Activated naive CD4-positive, alpha-beta T cell (primary cell): Measurements from ENCODE around the gene CIB1.
"Not testable (repeated sequence)": the region's sequence is repeated elsewhere in the genome, so short reads cannot be mapped to it uniquely, and the experiment has no call there.

ENCODE experiments used
- DNase-seq, 4 experiments: peaks; one replicate each; lab custom pipeline; 2025; lab: John Stamatoyannopoulos, UW

CIB1 gene

DNA sequence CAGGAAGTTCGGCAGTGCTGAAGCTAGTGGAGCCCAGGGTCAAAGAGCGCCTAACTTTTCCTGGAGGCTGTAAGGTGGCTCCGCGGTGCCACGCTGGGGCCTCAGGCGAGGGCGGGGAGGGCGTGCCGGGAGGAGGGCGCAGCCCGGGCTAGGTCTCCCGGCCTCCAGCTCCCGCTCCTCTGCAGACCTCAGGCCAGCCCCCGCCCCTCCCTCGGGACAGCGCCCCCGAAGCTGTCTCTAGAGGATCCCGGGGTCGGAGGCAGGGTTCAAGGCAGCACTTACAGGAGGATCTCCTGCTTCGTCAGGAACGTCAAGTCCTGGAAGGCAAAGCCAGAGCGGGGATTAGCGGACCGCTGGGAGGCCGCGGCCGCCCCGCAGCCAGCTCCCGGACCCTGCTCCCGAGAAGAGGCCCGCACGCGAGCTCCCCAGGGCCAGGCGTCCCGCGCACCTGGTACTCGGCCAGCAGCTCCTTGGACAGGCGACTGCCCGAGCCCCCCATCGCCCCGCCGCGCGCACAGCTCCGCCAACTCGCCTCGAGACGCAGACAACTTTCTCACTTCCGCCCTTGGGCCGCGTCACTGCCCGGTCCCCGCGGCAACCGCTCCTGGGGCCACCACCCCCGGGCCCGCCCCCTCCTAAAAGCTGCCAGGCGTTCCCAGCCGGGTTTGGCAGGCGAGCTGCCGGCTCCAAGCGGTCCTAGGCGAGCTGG lies at the start of gene CIB1:
CIB1 (minus strand) TSS at position 555 of the 709 bp plus-strand sequence; CDS start at position 499, 56 bp downstream.
- DNase-seq: peak; percentile 91 to 99 (median 95)

DNA sequence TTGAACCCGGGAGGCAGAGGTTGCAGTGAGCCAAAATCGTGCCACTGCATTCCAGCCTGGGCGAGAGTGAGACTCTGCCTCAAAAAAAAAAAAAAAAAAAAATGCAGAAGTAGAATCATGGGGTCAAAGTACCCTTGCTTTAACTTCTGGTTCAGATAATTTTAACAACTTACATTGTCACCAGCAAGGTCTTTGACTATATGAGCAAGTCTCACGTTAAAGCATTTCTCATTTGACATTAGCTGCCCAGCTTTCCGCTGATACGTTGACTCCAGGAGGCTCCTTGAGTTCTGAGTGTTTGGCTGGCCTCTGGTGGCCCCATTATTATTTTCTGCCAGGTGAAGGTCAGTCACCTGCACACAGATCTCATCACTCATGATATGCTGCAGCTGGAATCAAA lies 47.9 kb upstream of the CIB1 start:
- DNase-seq: not testable (repeated sequence)

DNA sequence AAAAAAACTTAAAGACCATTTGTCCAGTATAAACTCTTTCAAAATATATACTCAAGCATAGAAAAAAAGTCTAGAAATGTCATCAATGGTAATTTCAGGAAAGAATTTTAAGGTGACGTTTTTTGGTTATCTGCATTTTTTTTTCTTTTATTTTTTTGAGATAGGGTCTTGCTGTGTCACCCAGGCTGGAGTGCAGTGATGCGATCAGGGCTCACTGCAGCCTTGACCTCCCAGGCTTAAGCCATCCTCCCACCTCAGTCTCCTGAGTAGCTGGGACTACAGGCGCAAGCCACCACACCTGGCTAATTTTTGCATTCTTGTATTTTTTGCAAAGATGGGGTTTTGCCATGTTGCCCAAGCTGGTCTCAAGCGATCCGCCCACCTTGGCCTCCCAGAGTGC lies 47.0 kb upstream of the CIB1 start:
- not testable (repeated sequence) for DNase-seq

DNA sequence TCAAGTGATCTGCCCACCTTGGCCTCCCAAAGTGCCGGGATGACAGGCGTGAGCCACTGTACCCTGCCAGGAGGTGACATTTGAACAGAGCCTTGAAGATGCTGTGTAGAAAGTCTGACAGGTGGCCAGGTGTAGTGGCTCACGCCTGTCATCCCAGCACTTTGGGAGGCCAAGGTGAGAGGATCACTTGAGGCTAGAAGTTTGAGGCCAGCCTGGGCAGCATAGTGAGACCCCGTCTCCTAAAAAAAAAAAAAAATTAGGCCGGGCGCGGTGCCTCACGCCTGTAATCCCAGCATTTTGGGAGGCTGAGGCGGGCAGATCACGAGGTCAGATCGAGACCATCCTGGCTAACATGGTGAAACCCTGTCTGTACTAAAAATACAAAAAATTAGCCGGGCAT lies 44.7 kb upstream of the CIB1 start:
- DNase-seq: not testable (repeated sequence)

DNA sequence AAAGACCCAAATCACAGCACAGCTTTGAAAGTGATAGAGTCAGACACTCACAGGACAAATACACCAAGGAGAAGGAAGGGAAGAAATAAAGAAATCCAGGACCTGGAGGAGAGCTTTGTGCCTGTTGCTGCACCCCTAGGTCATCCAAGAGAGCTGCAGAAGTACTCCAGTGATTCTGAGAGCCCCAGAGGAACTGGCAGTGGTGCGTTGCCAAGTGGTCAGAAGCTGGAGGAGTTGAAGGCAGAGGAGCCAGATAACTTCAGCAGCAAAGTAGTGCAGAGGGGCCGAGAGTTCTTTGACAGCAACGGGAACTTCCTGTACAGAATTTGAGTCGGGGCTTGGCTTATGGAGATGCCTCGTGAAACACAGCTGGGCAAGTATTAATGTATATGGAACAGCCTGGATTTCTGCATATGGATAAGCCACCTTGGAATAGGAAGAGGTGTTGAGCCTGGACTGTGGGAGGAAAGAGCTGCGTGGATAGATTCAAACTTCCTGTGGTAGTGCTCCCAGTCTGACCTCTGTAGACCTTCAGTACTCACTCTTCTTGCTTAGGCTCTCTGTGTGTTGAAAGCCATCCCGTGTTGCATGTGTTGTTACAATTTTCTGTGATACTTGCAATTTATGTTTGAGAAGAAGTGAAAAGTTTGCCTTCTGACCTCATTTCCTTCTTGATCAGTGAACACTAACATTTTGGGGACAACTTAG lies 37.9 kb upstream of the CIB1 start:
- no peak for DNase-seq

DNA sequence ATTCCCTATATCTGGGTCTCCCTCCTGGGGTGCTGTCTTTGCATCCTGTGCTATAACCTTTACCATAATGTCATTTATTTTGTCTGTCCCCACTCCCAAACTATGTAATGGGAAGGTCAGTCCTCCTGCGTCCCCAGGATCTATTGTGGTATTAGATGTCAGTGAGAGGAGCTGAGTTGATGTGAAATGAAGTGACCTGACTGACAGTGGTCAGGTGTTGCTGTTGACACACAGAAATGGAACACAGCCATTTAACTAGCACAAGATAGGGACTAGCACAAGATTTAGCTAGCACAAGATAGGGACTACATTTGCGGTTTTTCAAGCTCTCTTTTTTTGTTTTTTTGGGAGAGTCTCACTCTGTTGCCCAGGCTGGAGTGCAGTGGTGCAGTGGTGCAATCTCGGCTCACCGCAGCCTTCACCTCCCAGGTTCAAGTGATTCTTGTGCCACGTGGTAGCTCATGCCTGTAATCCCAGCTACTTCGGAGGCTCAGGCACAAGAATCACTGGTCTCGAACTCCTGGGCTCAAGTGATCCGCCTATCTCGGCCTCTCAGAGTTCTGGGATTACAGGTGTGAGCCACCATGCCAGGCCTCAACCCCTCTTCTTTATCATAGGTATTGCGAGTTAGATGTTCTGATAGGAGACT lies 36.9 kb upstream of the CIB1 start:
- DNase-seq: no peak

DNA sequence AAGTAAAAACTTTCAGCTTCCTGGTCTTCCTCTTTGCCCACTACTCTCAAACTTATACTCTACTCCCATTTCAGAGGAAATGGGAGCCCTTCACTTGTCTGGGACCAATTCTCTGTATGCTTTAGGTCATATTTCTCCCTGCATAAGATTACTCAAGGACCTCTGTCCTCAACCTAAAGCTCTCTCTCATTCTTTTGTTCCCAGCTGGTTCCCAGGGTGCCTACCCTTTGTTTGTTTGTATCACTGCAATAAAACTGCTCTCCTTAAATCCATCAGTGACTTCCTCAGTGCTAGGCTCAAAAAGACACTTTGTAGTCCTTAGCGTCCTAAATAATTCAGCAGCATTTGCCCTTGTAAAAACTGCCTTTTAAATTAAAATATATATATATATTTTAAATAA lies 34.7 kb upstream of the CIB1 start:
- no peak for DNase-seq

DNA sequence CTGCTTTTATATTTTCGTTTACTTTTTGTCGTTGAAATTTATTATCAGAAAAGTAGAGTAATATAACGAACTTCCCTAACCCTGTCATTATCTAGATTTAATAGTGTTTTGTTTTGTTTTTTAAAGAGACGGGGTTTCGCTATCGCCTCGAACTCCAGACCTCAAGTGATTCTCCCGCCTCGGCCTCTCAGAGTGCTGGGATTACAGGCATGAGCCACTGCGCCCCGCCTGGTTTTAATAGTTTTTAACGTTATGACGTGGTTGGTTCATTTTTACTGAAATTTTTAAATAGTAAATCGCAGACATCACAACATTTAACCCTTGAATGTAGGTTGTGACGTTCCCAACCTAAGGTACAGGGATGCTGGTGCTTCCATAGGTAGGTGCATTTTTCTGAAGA lies 32.7 kb upstream of the CIB1 start:
- no peak for DNase-seq

DNA sequence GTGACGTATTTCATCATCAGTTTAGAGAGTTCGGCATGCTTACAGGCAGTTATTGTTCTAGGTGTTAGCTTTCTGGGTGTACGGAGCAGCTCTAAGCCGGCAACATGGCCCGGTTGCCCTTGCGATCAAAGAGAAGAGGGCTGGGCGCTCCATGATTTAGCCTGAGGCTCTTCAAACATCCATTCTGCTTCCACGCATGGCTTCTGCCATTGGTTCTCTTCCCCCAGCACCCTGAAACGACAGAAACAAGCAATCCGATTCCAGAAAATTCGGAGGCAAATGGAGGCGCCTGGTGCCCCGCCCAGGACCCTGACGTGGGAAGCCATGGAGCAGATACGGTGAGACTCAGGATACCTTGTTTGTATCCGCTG lies 32.3 kb upstream of the CIB1 start:
- peak in 3 of 4 experiments; percentile 11 to 44 (median 40) for DNase-seq

DNA sequence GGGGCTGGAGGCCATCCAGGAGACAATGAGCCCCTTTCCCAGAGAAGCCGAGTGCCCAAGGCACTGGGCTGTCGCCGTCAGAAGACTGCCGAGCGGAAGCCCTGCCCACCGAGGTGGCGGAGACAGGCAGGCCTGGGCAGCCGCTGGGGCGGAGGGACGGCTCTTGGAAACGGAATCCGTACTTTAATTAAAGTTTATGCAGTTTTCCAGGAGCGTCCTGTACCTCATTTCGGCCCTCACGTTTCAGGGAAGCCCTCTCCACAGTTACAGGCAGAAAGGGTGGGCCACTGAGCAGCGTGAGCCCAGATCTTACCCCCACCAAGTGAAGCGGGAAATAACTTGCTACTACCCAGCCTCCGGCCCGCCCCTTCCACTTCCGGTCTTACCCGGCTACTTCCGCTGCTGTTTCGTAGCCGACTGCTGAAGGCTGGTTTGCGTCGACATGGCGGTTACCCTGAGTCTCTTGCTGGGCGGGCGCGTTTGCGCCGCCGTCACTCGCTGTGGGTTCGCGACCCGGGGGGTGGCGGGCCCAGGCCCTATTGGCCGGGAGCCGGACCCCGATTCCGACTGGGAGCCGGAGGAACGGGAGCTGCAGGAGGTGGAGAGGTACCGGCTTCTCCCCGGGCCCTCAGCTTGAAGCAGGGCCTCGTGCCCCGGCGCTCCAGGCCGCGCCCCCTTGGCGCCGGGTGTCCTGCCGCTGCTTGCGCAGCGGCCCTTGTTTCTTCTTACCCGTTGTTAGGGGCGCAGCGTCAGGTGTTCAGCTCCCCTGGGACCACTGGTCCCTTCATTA lies 31.7 kb upstream of the CIB1 start, which contains the start of gene NGRN:
NGRN (plus strand) TSS at position 402 of the 790 bp plus-strand sequence; CDS start at position 443, 41 bp downstream.
- DNase-seq: peak; percentile 69 to 87 (median 78)

DNA sequence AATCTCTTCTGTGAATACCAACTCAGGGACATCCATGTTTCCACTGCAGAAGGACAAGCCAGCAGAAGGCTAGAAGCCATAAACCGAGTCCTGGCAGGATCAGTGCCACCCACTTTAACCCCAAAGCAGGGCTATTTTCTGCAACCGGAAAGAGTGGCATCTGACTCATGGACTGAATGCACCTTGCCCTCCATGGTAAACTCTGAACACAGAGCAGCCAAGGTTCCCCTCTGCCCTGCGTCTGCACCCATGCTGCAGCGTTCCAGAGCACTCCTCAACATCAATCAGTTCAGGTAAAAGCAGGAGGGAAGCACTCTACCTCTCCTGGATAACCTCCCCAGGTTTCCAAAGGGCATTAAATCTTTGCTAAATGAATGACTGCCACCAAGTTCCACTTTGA lies 30.9 kb upstream of the CIB1 start:
- no peak for DNase-seq

DNA sequence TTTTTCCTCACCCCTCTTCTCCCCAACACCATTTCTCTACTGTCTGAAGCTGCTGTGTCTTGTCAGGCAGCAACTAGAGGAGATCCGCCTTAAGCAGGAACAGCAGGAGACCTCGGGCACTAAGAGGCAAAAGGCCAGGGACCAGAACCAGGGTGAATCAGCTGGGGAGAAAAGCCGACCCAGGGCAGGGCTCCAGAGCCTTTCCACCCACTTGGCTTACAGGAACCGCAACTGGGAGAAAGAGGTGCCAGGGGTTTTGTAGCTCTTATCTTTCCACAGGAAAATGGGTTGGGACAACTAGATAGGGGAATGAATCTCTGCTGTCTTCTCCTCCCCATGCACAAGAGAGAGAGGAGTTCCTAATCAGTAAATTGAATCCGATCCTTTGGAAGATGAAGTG lies 28.7 kb upstream of the CIB1 start:
- no peak for DNase-seq

DNA sequence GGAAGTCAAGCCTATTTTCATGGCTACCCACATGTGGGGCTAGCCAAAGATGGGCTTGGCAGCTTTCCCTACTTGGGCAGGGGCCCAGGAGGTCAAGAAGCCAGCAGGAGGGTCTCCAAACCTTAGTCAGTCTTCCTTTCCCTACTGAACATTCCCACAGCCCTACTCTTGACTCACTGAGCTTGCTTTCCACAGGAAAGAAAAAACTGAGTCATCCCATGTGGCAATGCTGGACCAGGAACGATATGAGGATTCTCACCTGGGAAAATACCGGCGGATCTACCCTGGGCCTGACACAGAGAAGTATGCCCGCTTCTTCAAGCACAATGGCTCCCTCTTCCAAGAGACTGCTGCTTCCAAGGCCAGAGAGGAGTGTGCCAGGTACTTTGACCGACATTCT lies 28.1 kb upstream of the CIB1 start:
- no peak for DNase-seq

DNA sequence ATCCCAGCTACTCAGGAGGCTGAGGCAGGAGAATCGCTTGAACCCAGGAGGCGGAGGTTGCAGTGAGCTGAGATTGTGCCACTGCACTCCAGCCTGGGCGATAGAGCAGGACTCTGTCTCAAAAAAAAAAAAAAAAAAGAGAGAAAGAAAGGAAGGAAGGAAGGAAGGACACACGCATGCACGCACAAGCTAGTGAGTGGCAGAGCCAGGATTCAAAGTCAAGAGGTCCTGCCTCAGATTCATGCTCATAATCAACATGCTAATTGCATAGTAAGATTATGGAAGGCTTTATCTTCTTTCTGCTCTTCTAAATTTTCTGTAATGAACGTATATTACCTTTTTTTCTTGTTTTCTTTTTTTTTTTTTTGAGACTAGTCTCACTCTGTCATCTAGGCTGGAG lies 27.0 kb upstream of the CIB1 start:
- not testable (repeated sequence) for DNase-seq

DNA sequence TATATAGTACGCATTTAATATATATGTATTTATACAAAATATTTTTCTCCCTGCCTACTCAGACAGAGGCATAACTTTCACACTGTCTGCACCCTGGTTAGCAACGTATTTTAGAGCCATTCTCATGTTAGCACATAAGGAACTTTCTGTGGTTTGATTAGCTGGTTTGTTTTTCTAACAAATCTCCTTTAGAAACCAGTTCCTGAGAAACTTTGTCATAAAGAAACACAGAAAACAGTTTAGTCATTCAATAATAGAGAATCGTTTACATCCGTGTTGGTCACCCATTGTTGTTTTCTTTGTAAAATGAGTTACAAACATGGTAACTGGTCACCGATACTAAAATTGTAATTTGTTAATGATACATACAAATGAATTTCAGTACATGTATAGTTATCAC lies 25.8 kb upstream of the CIB1 start:
- no peak for DNase-seq

DNA sequence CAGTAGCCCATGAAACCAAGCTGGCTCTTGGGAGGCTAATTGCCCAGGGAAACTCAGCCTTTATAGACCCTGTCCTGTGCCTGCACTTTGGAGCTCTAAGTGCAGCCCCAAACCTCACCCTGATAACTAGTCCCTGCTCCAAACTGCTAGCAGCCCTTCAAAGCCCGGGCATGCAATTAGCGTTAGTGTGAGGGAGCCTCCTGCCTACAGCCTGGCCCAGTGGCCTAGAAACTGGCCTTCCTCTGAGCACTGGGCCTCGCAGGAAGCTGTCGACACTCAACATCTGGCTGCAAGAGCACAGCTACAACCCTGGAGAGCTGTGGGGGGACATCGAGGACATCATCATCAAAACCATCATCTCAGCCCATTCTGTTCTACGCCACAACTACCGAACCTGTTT lies 24.0 kb upstream of the CIB1 start:
- no peak for DNase-seq

DNA sequence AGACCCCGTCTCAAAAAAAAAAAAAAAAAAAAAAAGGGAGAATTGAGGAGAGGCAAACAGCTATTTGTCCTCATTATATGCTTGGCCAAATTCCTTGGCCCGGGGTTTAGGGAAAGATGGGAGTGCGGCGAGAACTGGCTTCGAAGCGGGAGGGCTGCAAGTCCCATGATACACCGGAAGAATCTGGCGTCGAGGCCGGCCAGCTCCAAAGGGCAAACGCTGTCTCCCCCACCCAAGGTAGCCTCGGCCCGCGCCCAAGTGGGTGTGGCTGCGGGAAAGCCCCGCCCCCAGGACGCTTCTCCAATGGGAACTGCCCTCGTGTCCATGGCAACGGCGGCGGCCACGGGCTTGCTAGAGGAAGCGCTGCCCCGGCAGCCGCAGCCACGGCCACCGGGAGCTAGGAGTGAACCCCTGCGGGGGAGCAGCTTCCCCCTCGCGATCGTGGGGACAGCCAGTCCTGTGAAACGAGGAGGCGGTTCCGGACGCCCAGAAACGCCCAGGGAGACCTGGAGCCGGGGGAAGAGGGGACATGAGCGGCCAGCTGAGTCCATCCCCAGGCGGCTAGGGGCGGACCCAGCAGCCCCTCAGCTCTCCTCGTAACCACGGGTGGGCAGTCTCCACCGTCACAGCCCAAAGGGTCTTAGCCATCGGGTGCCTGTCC lies 15.6 kb upstream of the CIB1 start, which contains the start of gene TTLL13:
TTLL13 (plus strand) TSS at position 354 of the 661 bp plus-strand sequence. CDS start 1,075 bp downstream, outside the sequence.
- DNase-seq: peak; percentile 10 to 58 (median 31)

DNA sequence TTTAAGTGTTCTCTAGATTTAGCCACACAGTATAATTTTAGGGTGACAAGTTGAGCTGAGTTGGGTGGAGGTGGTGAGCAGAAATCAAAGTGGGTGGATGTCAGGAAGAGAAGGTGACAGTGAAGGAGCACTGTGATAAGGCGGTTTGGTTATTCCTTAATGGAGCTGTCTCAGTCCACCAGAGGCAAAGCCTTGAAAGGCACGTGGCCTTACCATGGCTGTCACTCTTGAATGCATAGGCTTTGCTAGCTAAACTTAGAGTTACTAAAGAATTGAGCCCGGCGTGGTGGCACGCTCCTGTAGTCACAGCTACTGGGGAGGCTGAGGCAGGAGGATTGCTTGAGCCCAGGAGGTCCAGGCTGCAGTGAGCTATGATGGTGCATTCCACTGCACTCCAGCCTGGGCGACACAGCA lies 15.1 kb upstream of the CIB1 start:
- no peak for DNase-seq

DNA sequence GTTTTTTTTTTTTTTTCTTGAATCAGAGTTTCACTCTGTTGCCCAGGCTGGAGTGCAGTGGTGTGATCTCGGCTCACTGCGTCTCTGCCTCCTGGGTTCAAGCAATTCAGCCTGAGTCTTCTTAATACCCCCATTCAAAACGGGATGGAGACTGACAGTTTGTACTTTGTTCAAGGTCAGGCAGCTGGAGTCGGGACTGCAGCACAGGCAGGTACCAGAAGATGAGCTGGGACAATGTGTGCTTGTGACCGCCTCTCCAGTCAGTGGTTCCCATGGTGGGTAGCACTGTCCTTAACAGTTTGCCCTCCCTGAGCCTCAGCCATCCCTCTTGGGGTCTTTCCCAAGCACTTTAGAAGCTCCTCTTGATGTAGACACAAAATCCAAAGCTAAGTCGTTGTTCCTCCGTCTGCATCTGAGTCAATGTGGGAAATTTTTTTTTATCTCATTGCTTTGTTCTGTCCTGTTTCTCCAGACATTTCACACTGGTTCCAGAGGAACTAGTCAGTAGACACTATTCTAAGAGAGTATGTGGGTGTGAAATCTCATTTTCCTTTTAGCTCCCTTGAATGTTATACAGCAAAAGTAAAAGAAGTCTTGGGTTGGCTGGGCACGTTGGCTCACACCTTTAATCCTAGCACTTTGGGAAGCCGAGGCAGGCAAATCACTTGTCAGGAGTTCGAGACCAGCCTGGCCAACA lies 10.3 kb upstream of the CIB1 start:
- DNase-seq: no peak

DNA sequence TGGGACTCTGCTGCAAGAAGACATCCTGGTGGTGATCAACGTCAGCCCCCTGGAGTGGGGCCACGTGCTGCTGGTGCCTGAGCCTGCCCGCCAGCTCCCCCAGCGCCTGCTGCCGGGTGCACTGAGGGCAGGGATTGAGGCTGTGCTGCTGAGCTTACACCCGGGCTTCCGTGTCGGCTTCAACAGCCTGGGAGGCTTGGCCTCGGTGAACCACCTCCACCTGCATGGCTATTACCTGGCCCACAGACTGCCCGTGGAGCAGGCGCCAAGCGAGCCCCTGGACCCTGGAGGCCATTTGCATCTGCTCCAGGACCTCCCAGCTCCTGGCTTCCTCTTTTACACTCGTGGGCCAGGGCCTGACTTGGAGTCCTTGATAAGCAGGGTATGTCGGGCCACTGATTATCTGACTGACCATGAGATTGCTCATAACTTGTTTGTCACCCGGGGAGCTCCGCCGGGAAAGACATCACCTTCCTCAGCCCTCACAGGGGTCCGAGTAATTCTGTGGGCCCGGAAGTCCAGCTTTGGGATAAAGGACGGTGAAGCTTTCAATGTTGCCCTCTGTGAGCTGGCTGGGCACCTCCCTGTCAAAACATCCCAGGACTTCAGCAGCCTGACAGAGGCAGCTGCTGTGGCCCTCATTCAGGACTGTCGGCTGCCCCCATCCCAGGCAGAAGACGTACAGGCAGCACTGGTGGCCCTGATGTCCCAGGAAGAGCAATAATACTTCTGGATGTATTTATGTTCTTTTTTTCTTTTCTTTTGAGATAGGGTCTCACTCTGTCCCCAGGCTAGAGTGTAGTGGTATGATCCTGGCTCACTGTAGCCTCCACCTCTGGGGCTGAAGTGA lies 7.8 kb upstream of the CIB1 start:
- DNase-seq: no peak
